HG02571 (cell line): ENCODE measurements around the gene CNR1.

Experiments
- ATAC-seq: cut with Tn5 transposase; IDR thresholded peaks from one replicate; pipeline ENCODE4 v1.9.1; 2021; ENCODE audit warnings: mild to moderate bottlenecking, moderate library complexity; ENCODE audit not compliant: unreplicated experiment

Gene CNR1

GRCh38 chr6:88144637-88145297 lies 21.4 kb downstream of the CNR1 start:
- no peak for ATAC-seq

GRCh38 chr6:88143421-88144157 lies 22.6 kb downstream of the CNR1 start:
- no peak for ATAC-seq

GRCh38 chr6:88142297-88142668 lies 23.9 kb downstream of the CNR1 start:
- no peak for ATAC-seq

GRCh38 chr6:88141561-88142296 lies 24.4 kb downstream of the CNR1 start:
- peak; percentile 96 for ATAC-seq

- no peak for ATAC-seq
Measured at GRCh38 chr6:88137915-88138314, 28.2 kb downstream of the CNR1 start.

GRCh38 chr6:88135578-88136114 lies 30.5 kb downstream of the CNR1 start:
- ATAC-seq = peak; percentile 59

DNA sequence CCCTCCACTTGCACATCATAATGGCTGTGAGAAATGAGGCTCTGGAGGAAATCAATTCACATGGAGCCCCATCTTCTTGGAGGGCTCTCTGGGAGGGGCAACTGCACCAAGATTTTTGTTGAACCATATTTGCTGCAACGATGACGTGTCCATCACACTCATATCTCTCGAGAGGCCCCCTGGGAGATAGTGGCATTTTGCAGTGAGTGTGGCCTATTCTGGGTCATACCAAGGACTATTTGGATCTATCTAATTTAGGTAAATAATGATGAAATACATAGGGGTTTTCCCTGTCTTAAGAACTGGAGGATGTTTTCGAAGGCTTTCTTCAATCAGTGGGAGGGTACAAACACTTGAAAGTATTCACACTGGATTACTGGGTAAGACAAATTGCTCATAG lies 31.6 kb downstream of the CNR1 start:
- no peak for ATAC-seq

- ATAC-seq = no peak
Measured at GRCh38 chr6:88133718-88134117, 32.4 kb downstream of the CNR1 start.

DNA sequence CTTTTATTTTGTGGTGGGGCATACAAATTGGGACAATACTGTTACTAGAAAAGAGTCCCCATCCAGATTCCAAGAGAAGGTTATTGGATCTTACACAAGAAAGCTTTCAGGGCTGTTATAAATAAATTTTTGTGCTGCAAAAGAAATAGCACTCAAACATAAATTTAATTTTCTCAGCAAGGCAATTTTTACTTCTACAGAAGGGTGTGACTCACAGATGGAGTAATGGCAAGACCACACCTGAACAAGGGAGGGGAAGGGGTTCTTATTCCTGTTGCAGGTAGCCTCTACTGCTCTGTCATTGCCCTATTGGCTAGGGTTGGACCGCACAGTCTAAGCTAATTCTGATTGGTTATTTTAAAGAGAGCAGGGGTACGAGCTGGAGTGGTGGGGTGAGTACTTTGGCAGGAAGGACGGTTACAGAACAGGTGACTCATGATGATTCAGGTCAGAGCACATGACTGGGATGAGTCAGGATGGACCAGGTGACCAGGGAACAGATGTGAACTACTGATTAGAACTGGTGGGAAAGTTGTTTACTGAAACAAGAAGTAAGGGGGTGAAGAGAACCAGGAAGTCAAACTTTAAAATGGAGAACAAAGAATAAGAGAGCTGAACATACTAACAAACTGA lies 41.1 kb downstream of the CNR1 start:
- no peak for ATAC-seq

GRCh38 chr6:88120635-88121034 lies 45.5 kb downstream of the CNR1 start:
- no peak for ATAC-seq

DNA sequence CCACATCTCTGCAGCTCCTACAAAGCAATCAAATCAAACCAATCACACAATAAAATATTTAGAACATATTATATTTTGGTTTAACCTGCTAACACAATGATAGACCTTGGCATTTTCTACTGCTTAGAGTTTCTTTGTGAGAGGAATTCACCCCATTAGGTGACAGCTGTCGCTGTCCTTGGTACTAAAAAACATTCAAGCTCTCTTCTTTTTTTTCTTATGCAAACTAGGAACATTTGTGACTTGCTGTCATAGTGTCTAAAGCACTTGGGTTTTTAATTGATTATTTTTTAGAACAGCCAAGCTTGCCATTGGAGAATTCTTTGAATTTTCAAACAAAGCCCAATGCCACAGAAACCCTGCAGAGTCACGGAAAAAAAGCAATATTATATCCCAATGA lies 46.4 kb downstream of the CNR1 start:
- ATAC-seq = no peak

- ATAC-seq = no peak
Measured at GRCh38 chr6:88116276-88116675, 49.9 kb downstream of the CNR1 start.

GRCh38 chr6:88115307-88115706 lies 50.8 kb downstream of the CNR1 start:
- ATAC-seq = no peak

- no peak for ATAC-seq
Measured at GRCh38 chr6:88114838-88115237, 51.3 kb downstream of the CNR1 start.

- ATAC-seq = no peak
Measured at GRCh38 chr6:88111991-88112390, 54.2 kb downstream of the CNR1 start.

GRCh38 chr6:88107241-88107640 lies 58.9 kb downstream of the CNR1 start:
- ATAC-seq = no peak

DNA sequence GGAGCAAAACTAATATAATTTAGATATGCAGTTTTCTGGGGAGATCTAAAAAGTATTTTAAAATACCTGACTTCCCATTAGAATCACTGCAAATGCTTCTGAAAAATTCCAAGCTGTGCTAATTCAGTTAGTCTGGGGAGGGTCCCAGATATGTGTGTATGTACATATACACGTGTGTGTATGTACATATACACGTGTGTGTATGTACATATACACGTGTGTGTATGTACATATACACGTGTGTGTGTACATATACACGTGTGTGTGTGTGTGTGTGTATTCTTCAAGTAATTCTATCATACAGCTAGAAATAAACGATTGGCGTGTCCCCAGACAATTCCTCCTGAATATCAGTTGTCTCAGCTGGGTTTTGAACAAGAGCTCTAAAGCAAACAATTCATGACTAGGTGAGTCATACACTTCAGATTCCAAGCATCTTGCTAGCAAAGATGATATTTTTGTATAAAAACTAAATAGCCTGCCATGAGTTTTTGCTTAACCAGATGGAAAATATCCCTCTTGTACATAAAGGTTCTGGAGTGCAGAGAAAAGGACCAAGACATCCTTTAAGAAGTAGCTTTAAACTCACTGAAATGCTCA lies 60.3 kb downstream of the CNR1 start:
- no peak for ATAC-seq
